ENCODE results near the gene PGD. TPM values are rescaled to one million over a fixed set of nuclear protein-coding genes. Genes with fewer than 3 reads are reported as not detected.

Gene PGD
- 100 to 1,000 TPM in 1 of 2 donors, 10 to 100 TPM in 1; 77.1 to 151 TPM for total RNA-seq

DNA sequence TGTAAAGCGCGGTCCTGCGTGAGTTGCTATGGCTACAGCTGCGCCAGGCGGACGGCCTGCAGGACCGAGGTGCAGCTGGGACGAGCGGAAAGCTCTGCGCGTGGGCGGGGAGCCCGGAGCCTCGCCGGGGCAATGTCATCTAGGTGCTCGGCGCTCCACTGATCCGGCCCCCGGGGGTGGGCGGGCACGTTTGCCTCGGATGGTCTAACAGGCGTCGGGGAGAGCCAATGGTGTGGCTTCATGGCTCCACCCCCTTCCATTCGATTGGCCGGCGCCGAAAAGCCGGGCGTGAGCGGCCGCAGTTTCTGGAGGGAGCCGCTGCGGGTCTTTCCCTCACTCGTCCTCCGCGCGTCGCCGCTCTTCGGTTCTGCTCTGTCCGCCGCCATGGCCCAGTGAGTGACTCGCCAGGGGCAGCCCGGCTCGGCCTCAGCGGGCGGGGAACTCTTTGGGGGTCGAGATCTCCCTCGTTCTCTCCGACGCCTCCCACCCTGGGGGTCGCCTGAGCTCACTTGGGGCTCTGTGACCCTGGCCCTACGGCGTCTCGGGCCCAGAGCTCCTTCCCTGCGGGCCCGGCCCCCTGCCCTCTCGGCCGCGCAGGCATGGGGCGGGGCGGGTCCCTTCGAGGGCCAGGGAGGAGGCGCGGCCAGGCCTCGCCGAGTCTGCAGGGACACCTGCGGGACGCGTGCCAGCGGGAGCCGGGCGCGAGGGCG, at the start of gene PGD:
TSS of gene PGD (plus strand) at position 331 of the 710 bp plus-strand sequence. CDS start at position 385, 54 bp downstream.
- DNase-seq (ENCODE audit: low spot score), result peak; percentile 97
- TF ChIP-seq POLR2A (IDR thresholded peaks at IDR 0.05), result peak; percentile 71
- TF ChIP-seq CTCF (IDR thresholded peaks at IDR 0.05), result no peak
- peak; percentile 88 for TF ChIP-seq POLR2AphosphoS5 (IDR thresholded peaks at IDR 0.05)
- intact Hi-C loops (cut with DNase I), result no loop called here
- H3K9me3 ChIP-seq, result no peaks in the 10 kb centered on the region
- peak within 1 kb of the TSS; percentile 82 to 84 for H3K27ac ChIP-seq
- WGBS, result under 1% methylated on average over 67 of the region's 76 CpGs
- H3K4me1 ChIP-seq (replicated peaks), result peaks cover 3% of the 10 kb centered on the region
- no peaks in the 10 kb centered on the region for H3K36me3 ChIP-seq
- peak within 1 kb of the TSS; percentile 69 to 95 for H3K4me3 ChIP-seq
- no peaks in the 10 kb centered on the region for H3K27me3 ChIP-seq (replicated peaks; ENCODE audit: insufficient read depth)

GRCh38 chr1:10353282-10353681, 45.6 kb upstream of the PGD start:
- H3K9me3 ChIP-seq, result no peaks in the 10 kb centered on the region
- TF ChIP-seq CTCF (IDR thresholded peaks at IDR 0.05) (no peak), POLR2A (IDR thresholded peaks at IDR 0.05) (no peak), POLR2AphosphoS5 (IDR thresholded peaks at IDR 0.05) (no peak)
- WGBS, result 37% methylated on average over 4 of the region's 4 CpGs
- no peak overlapping the region for H3K27ac ChIP-seq
- peaks cover 0 to 3% of the 10 kb centered on the region in 2 donors for H3K36me3 ChIP-seq
- intact Hi-C loops (cut with DNase I), result no loop called here
- no peaks in the 10 kb centered on the region for H3K4me1 ChIP-seq (replicated peaks)
- DNase-seq (ENCODE audit: low spot score), result no peak
- no peaks in the 10 kb centered on the region for H3K27me3 ChIP-seq (replicated peaks; ENCODE audit: insufficient read depth)
- no peak overlapping the region for H3K4me3 ChIP-seq

- TF ChIP-seq POLR2AphosphoS5 (IDR thresholded peaks at IDR 0.05) (no peak), CTCF (IDR thresholded peaks at IDR 0.05) (no peak), POLR2A (IDR thresholded peaks at IDR 0.05) (no peak)
- no peak overlapping the region for H3K4me3 ChIP-seq
- H3K27ac ChIP-seq, result no peak overlapping the region
- peaks cover 0 to 2% of the 10 kb centered on the region in 2 donors for H3K36me3 ChIP-seq
- H3K4me1 ChIP-seq (replicated peaks), result no peaks in the 10 kb centered on the region
- no peaks in the 10 kb centered on the region for H3K9me3 ChIP-seq
- 34% methylated on average over 2 of the region's 2 CpGs for WGBS
- no peaks in the 10 kb centered on the region for H3K27me3 ChIP-seq (replicated peaks; ENCODE audit: insufficient read depth)
- intact Hi-C loops (cut with DNase I), result no loop called here
- DNase-seq (ENCODE audit: low spot score), result no peak
Measured at GRCh38 chr1:10353693-10354092, 45.2 kb upstream of the PGD start.

GRCh38 chr1:10360045-10360444, 38.8 kb upstream of the PGD start:
- no peaks in the 10 kb centered on the region for H3K27me3 ChIP-seq (replicated peaks; ENCODE audit: insufficient read depth)
- TF ChIP-seq CTCF (IDR thresholded peaks at IDR 0.05), result no peak
- TF ChIP-seq POLR2AphosphoS5 (IDR thresholded peaks at IDR 0.05), result no peak
- TF ChIP-seq POLR2A (IDR thresholded peaks at IDR 0.05), result no peak
- intact Hi-C loops (cut with DNase I), result no loop called here
- H3K4me3 ChIP-seq, result no peak overlapping the region
- 85% methylated on average over 1 of the region's 1 CpG for WGBS
- H3K36me3 ChIP-seq, result peaks cover 0 to under 1% of the 10 kb centered on the region in 2 donors
- no peak for DNase-seq (ENCODE audit: low spot score)
- H3K9me3 ChIP-seq, result no peaks in the 10 kb centered on the region
- H3K4me1 ChIP-seq (replicated peaks), result no peaks in the 10 kb centered on the region
- H3K27ac ChIP-seq, result no peak overlapping the region

- Histone ChIP-seq H3K36me3 (peaks cover 6 to 8% of the 10 kb centered on the region in 2 donors), H3K9me3 (no peaks in the 10 kb centered on the region), H3K27ac (no peak overlapping the region), H3K27me3 (replicated peaks; ENCODE audit: insufficient read depth) (no peaks in the 10 kb centered on the region), H3K4me1 (replicated peaks) (no peaks in the 10 kb centered on the region), H3K4me3 (no peak overlapping the region)
- WGBS, result 92% methylated on average over 10 of the region's 10 CpGs
- DNase-seq (ENCODE audit: low spot score), result no peak
- TF ChIP-seq CTCF (IDR thresholded peaks at IDR 0.05), result no peak
- TF ChIP-seq POLR2AphosphoS5 (IDR thresholded peaks at IDR 0.05), result no peak
- no peak for TF ChIP-seq POLR2A (IDR thresholded peaks at IDR 0.05)
- intact Hi-C loops (cut with DNase I), result no loop called here
Measured at GRCh38 chr1:10361515-10361914, 37.3 kb upstream of the PGD start.

Data from prostate gland (tissue), 2 donors.